ENCODE measurements around the gene MAST1. TPM values are rescaled to one million over a fixed set of nuclear protein-coding genes. Genes with fewer than 3 reads are reported as not detected.
A peak's percentile ranks its signal among the peaks of the same experiment; 100 is the strongest.

The MAST1 gene
- total RNA-seq, 2 donors from 2014 or later = 5.8 to 6.0 TPM

DNA sequence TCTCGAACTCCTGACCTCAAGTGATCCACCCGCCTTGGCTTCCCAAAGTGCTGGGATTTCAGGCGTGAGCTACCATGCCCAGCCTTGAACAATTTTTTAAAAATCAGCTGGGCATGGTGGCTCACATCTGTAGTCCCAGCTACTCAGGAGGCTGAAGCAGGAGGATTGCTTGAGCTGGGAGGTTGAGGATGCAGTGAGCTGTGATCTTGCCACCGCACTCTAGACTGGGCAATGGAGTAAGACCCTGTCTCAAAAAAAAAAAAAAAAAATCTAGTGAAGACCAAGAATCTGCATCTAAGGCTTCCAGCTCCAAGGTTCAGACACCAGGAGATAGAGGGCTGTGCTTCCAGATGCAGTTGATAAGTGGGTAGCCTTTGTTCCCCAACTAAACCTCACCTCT, 25.8 kb downstream of the MAST1 start:
- no peaks in the 10 kb centered on the region for H3K27me3 Mint-ChIP-seq (ENCODE audit: low read depth)
- ATAC-seq (replicated peaks in 1 of 2) (no peak), DNase-seq (no peak)
- H3K4me3 Mint-ChIP-seq = no peak overlapping the region
- H3K4me1 Mint-ChIP-seq (ENCODE audit: low read depth) = peaks cover 10% of the 10 kb centered on the region
- H3K36me3 Mint-ChIP-seq (ENCODE audit: insufficient read depth in 2 of 2) = no peaks in the 10 kb centered on the region
- no peak overlapping the region for H3K27ac Mint-ChIP-seq
- H3K9me3 Mint-ChIP-seq = no peaks in the 10 kb centered on the region

GRCh38 chr19:12864721-12865715, 26.7 kb downstream of the MAST1 start:
- Mint-ChIP-seq H3K27me3 (ENCODE audit: low read depth) (no peaks in the 10 kb centered on the region), H3K36me3 (ENCODE audit: insufficient read depth in 2 of 2) (no peaks in the 10 kb centered on the region), H3K4me1 (ENCODE audit: low read depth) (peaks cover 10% of the 10 kb centered on the region), H3K27ac (no peak overlapping the region), H3K4me3 (no peak overlapping the region), H3K9me3 (no peaks in the 10 kb centered on the region)
- ATAC-seq (replicated peaks in 1 of 2) (no peak), DNase-seq (no peak)

- DNase-seq (no peak), ATAC-seq (replicated peaks in 1 of 2) (no peak)
- no peaks in the 10 kb centered on the region for H3K36me3 Mint-ChIP-seq (ENCODE audit: insufficient read depth in 2 of 2)
- no peaks in the 10 kb centered on the region for H3K9me3 Mint-ChIP-seq
- H3K4me1 Mint-ChIP-seq (ENCODE audit: low read depth) = peaks cover 10% of the 10 kb centered on the region
- H3K27ac Mint-ChIP-seq = no peak overlapping the region
- peak overlapping the region in 1 of 2 donors; percentile 69 for H3K4me3 Mint-ChIP-seq
- H3K27me3 Mint-ChIP-seq (ENCODE audit: low read depth) = no peaks in the 10 kb centered on the region
These were observed 27.6 kb downstream of the MAST1 start for GRCh38 chr19:12865746-12866415.

GRCh38 chr19:12866416-12867119, 28.3 kb downstream of the MAST1 start:
- peak overlapping the region; percentile 74 to 82 for H3K4me3 Mint-ChIP-seq
- peaks cover 10% of the 10 kb centered on the region for H3K4me1 Mint-ChIP-seq (ENCODE audit: low read depth)

GRCh38 chr19:12867120-12868099, 29.1 kb downstream of the MAST1 start:
- Mint-ChIP-seq H3K36me3 (ENCODE audit: insufficient read depth in 2 of 2) (no peaks in the 10 kb centered on the region), H3K4me1 (ENCODE audit: low read depth) (peaks cover 10% of the 10 kb centered on the region), H3K9me3 (peaks cover 0 to 2% of the 10 kb centered on the region in 2 donors), H3K4me3 (peak overlapping the region; percentile 74 to 82), H3K27me3 (ENCODE audit: low read depth) (no peaks in the 10 kb centered on the region), H3K27ac (no peak overlapping the region)
- peak; percentile 84 to 88 for ATAC-seq (replicated peaks in 1 of 2)
- peak; percentile 76 to 80 for DNase-seq

More at GRCh38 chr19:12866416-12867119, 28.3 kb downstream of the MAST1 start:
- Mint-ChIP-seq H3K36me3 (ENCODE audit: insufficient read depth in 2 of 2) (no peaks in the 10 kb centered on the region), H3K9me3 (no peaks in the 10 kb centered on the region), H3K27me3 (ENCODE audit: low read depth) (no peaks in the 10 kb centered on the region), H3K27ac (no peak overlapping the region)
- no peak for ATAC-seq (replicated peaks in 1 of 2)
- DNase-seq = no peak

GRCh38 chr19:12868540-12869112, 30.3 kb downstream of the MAST1 start:
- Mint-ChIP-seq H3K4me1 (ENCODE audit: low read depth) (peaks cover 10% of the 10 kb centered on the region), H3K27ac (no peak overlapping the region), H3K4me3 (peak overlapping the region in 1 of 2 donors; percentile 82), H3K36me3 (ENCODE audit: insufficient read depth in 2 of 2) (peaks cover 2 to 4% of the 10 kb centered on the region in 2 donors), H3K9me3 (peaks cover 0 to 2% of the 10 kb centered on the region in 2 donors), H3K27me3 (ENCODE audit: low read depth) (no peaks in the 10 kb centered on the region)
- DNase-seq (peak in 1 of 2 donors; percentile 21), ATAC-seq (replicated peaks in 1 of 2) (no peak)

DNA sequence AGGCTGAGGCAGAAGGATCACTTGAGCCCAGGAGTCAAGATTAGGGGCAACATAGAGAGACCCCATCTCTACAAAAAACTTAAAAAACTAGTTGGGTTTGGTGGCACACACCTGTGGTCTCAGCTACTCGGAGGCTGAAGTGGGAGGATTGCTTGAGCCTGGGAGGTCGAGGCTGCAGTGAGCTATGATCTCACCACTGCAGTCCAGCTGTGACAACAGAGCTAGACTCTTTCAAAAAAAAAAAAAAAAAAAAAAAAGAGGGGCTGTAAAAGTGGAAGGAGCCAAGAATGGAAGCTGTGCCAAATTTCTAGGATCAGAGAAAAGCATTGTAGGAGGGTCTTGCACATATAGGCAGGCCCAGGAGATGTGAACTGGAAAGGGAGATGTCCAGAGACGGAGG, 33.4 kb downstream of the MAST1 start:
- peaks cover 6% of the 10 kb centered on the region in 2 donors for H3K36me3 Mint-ChIP-seq (ENCODE audit: insufficient read depth in 2 of 2)
- H3K4me3 Mint-ChIP-seq = no peak overlapping the region

GRCh38 chr19:12872255-12872654, 33.9 kb downstream of the MAST1 start:
- Mint-ChIP-seq H3K36me3 (ENCODE audit: insufficient read depth in 2 of 2) (peaks cover 6 to 8% of the 10 kb centered on the region in 2 donors), H3K4me3 (no peak overlapping the region), H3K27me3 (ENCODE audit: low read depth) (no peaks in the 10 kb centered on the region), H3K4me1 (ENCODE audit: low read depth) (peaks cover 1% of the 10 kb centered on the region), H3K9me3 (peaks cover 0 to 2% of the 10 kb centered on the region in 2 donors), H3K27ac (no peak overlapping the region)
- DNase-seq (no peak), ATAC-seq (replicated peaks in 1 of 2) (no peak)

More for the DNA sequence above, 33.4 kb downstream of the MAST1 start:
- DNase-seq = no peak
- no peak for ATAC-seq (replicated peaks in 1 of 2)
- H3K27ac Mint-ChIP-seq = no peak overlapping the region
- peaks cover 0 to 2% of the 10 kb centered on the region in 2 donors for H3K9me3 Mint-ChIP-seq
- H3K27me3 Mint-ChIP-seq (ENCODE audit: low read depth) = no peaks in the 10 kb centered on the region
- H3K4me1 Mint-ChIP-seq (ENCODE audit: low read depth) = peaks cover 7% of the 10 kb centered on the region

GRCh38 chr19:12872941-12873890, 34.9 kb downstream of the MAST1 start:
- peaks cover 0 to 2% of the 10 kb centered on the region in 2 donors for H3K9me3 Mint-ChIP-seq
- peak overlapping the region in 1 of 2 donors; percentile 25 for H3K4me3 Mint-ChIP-seq
- H3K27me3 Mint-ChIP-seq (ENCODE audit: low read depth) = no peaks in the 10 kb centered on the region
- H3K36me3 Mint-ChIP-seq (ENCODE audit: insufficient read depth in 2 of 2) = peaks cover 6 to 8% of the 10 kb centered on the region in 2 donors
- H3K4me1 Mint-ChIP-seq (ENCODE audit: low read depth) = no peaks in the 10 kb centered on the region
- H3K27ac Mint-ChIP-seq = no peak overlapping the region
- ATAC-seq (replicated peaks in 1 of 2) (peak; percentile 71 to 75), DNase-seq (peak; percentile 59 to 67)

DNA sequence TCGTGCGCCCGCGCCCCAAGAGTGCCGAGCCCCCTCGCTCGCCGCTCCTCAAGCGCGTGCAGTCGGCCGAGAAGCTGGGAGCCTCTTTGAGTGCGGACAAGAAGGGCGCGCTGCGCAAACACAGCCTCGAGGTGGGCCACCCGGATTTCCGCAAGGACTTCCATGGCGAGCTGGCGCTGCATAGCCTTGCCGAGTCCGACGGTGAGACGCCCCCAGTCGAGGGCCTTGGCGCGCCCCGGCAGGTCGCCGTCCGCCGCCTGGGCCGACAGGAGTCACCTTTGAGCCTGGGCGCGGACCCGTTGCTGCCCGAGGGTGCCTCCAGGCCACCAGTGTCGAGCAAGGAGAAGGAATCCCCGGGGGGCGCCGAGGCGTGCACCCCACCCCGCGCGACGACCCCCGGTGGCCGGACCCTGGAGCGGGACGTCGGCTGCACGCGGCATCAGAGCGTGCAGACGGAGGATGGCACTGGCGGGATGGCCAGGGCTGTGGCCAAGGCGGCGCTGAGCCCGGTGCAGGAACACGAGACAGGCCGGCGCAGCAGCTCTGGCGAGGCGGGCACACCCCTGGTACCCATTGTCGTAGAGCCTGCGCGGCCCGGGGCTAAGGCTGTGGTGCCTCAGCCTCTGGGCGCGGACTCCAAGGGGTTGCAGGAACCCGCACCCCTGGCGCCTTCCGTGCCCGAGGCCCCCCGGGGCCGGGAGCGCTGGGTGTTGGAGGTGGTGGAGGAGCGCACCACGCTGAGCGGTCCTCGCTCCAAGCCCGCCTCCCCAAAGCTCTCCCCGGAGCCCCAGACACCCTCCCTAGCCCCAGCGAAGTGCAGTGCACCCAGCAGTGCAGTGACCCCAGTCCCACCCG, 35.8 kb downstream of the MAST1 start:
- DNase-seq (no peak), ATAC-seq (replicated peaks in 1 of 2) (no peak)
- Mint-ChIP-seq H3K4me1 (ENCODE audit: low read depth) (no peaks in the 10 kb centered on the region), H3K27ac (no peak overlapping the region), H3K9me3 (peaks cover 0 to 2% of the 10 kb centered on the region in 2 donors), H3K36me3 (ENCODE audit: insufficient read depth in 2 of 2) (peaks cover 6 to 8% of the 10 kb centered on the region in 2 donors), H3K4me3 (peak overlapping the region in 1 of 2 donors; percentile 25), H3K27me3 (ENCODE audit: low read depth) (no peaks in the 10 kb centered on the region)
